ENCODE results near the gene SCP2. TPM values are rescaled to one million over a fixed set of nuclear protein-coding genes. Genes with fewer than 3 reads are reported as not detected.

SCP2 gene
- polyA plus RNA-seq, 1 of the 3 experiments (the other 2 are of a cell fraction): 49.5 TPM

DNA sequence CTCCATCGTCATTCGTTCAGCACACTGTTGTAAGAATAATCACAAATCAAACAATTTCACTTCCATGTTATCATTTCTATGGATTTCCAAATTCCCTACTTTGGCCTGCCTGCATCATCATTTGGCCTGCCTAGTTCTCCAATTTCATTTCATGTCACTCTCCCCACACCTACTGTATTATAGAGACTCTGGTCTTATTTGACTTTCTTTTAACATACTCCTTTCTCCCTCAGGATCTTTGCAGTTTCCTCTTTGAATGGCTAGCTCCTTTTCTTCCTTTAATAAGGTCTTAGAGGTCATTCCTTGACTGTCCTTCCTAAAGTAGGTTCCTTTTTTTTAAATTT lies 98.7 kb downstream of the SCP2 start:
- 95% methylated on average over 2 of the region's 2 CpGs for WGBS (ENCODE audit: low lambda C conversion rate)
- Histone ChIP-seq H3K9me2 (no peaks in the 10 kb centered on the region), H3K4me3 (ENCODE audit: low read depth in 2 of 2, low read length in 1 of 2) (no peak overlapping the region), H3K79me2 (ENCODE audit: insufficient read depth) (peaks cover 48% of the 10 kb centered on the region), H3F3A (replicated peaks; ENCODE audit: insufficient read depth) (no peaks in the 10 kb centered on the region), H3K4me2 (no peak overlapping the region), H3K9me3 (no peaks in the 10 kb centered on the region), H4K20me1 (ENCODE audit: insufficient read depth) (no peaks in the 10 kb centered on the region), H3K36me3 (replicated peaks in 1 of 2; ENCODE audit: control insufficient read depth in 1 of 2, insufficient read depth in 2 of 2, low read length in 1 of 2) (peaks cover 0 to 14% of the 10 kb centered on the region in 2 experiments), H3K27ac (ENCODE audit: low read depth in 2 of 2, low read length in 1 of 2) (no peak overlapping the region), H3K4me1 (ENCODE audit: control insufficient read depth in 1 of 2, insufficient read depth in 2 of 2, low read depth in 1 of 2, low read length in 1 of 2) (peaks cover 0 to 2% of the 10 kb centered on the region in 2 experiments; a peak in 2 of 4 replicates), H2AFZ (ENCODE audit: low read depth) (no peak overlapping the region), H3K27me3 (ENCODE audit: insufficient read depth) (no peaks in the 10 kb centered on the region), H3K9ac (no peak overlapping the region)
- ChIA-PET POLR2A (no interaction called here), CTCF (no interaction called here)
- TF ChIP-seq JUND (IDR thresholded peaks at IDR 0.05): no peak
- TF ChIP-seq POLR2AphosphoS5 (IDR thresholded peaks at IDR 0.05; ENCODE audit: low read depth, low read length): no peak
- TF ChIP-seq GATA2 (CRISPR knock-in tag; IDR thresholded peaks at IDR 0.05): no peak
- TF ChIP-seq, protein P1, sequence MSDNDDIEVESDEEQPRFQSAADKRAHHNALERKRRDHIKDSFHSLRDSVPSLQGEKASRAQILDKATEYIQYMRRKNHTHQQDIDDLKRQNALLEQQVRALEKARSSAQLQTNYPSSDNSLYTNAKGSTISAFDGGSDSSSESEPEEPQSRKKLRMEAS (IDR thresholded peaks at IDR 0.05; ENCODE audit: low read depth): no peak
- TF ChIP-seq RFX5 (IDR thresholded peaks at IDR 0.05; ENCODE audit: low read length): no peak
- no peak for TF ChIP-seq NRF1 (IDR thresholded peaks at IDR 0.05; ENCODE audit: low read depth, low read length)
- no peak for DNase-seq

DNA sequence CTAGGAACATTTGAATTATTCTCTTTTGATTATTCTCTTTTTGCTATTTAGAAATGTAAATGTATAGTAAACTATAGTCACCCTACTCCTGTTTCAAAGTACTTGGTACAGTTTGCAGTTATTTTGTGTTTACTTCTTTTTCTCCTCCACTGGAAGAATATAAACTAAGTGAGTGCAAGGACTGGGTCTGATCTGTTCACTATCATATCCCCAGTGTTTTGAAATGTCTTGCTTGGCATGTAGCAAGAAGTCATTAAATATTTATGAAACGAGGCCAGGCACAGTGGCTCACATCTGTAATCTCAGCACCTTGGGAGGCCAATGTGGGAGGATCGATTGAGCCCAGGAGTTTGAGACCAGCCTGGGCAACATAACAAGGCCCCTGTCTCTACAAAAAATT lies 99.2 kb downstream of the SCP2 start:
- Histone ChIP-seq H3K9ac (no peak overlapping the region), H3K4me3 (ENCODE audit: low read depth in 2 of 2, low read length in 1 of 2) (no peak overlapping the region), H3K27ac (ENCODE audit: low read depth in 2 of 2, low read length in 1 of 2) (no peak overlapping the region), H3K36me3 (replicated peaks in 1 of 2; ENCODE audit: control insufficient read depth in 1 of 2, insufficient read depth in 2 of 2, low read length in 1 of 2) (peaks cover 0 to 14% of the 10 kb centered on the region in 2 experiments), H3K27me3 (ENCODE audit: insufficient read depth) (no peaks in the 10 kb centered on the region), H3K4me2 (no peak overlapping the region), H3K9me3 (no peaks in the 10 kb centered on the region), H3K4me1 (ENCODE audit: control insufficient read depth in 1 of 2, insufficient read depth in 2 of 2, low read depth in 1 of 2, low read length in 1 of 2) (peaks cover 0 to 2% of the 10 kb centered on the region in 2 experiments; a peak in 2 of 4 replicates), H2AFZ (ENCODE audit: low read depth) (no peak overlapping the region), H3K79me2 (ENCODE audit: insufficient read depth) (peaks cover 45% of the 10 kb centered on the region), H3F3A (replicated peaks; ENCODE audit: insufficient read depth) (no peaks in the 10 kb centered on the region), H3K9me2 (no peaks in the 10 kb centered on the region), H4K20me1 (ENCODE audit: insufficient read depth) (no peaks in the 10 kb centered on the region)
- ChIA-PET CTCF (interaction anchor here (2.0 kb wide), 1 partner anchor 14 kb away, joined by 5 read pairs; no protein-coding TSS in a partner anchor), POLR2A (no interaction called here)
- 88% methylated on average over 2 of the region's 2 CpGs for WGBS (ENCODE audit: low lambda C conversion rate)
- no peak for DNase-seq
- TF ChIP-seq RFX5 (IDR thresholded peaks at IDR 0.05; ENCODE audit: low read length) (no peak), RCOR1 (IDR thresholded peaks at IDR 0.05; ENCODE audit: low read length) (no peak), FOXJ3 (CRISPR knock-in tag; IDR thresholded peaks at IDR 0.05) (no peak), POLR2AphosphoS5 (IDR thresholded peaks at IDR 0.05; ENCODE audit: low read depth, low read length) (no peak), FOSL2 (IDR thresholded peaks at IDR 0.05; ENCODE audit: borderline replicate concordance, low read depth) (no peak), YY1 (IDR thresholded peaks at IDR 0.05; ENCODE audit: low read depth) (no peak), GABPA (IDR thresholded peaks at IDR 0.05; ENCODE audit: low read depth) (no peak), TCF12 (IDR thresholded peaks at IDR 0.05) (no peak), RXRA (IDR thresholded peaks at IDR 0.05; ENCODE audit: borderline replicate concordance, low read depth) (no peak), EZH2phosphoT487 (IDR thresholded peaks at IDR 0.05; ENCODE audit: borderline replicate concordance, low read depth) (no peak), SIN3A (IDR thresholded peaks at IDR 0.05; ENCODE audit: borderline replicate concordance, low read depth, low read length) (no peak), SMC3 (IDR thresholded peaks at IDR 0.05; ENCODE audit: low read depth, low read length) (no peak), TAF1 (IDR thresholded peaks at IDR 0.05; ENCODE audit: borderline replicate concordance, low read depth, low read length) (no peak), ELF1 (IDR thresholded peaks at IDR 0.05) (no peak)
- TF ChIP-seq, protein P2, sequence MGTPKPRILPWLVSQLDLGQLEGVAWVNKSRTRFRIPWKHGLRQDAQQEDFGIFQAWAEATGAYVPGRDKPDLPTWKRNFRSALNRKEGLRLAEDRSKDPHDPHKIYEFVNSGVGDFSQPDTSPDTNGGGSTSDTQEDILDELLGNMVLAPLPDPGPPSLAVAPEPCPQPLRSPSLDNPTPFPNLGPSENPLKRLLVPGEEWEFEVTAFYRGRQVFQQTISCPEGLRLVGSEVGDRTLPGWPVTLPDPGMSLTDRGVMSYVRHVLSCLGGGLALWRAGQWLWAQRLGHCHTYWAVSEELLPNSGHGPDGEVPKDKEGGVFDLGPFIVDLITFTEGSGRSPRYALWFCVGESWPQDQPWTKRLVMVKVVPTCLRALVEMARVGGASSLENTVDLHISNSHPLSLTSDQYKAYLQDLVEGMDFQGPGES (IDR thresholded peaks at IDR 0.05; ENCODE audit: low read depth, low read length): no peak
- TF ChIP-seq, protein P3, sequence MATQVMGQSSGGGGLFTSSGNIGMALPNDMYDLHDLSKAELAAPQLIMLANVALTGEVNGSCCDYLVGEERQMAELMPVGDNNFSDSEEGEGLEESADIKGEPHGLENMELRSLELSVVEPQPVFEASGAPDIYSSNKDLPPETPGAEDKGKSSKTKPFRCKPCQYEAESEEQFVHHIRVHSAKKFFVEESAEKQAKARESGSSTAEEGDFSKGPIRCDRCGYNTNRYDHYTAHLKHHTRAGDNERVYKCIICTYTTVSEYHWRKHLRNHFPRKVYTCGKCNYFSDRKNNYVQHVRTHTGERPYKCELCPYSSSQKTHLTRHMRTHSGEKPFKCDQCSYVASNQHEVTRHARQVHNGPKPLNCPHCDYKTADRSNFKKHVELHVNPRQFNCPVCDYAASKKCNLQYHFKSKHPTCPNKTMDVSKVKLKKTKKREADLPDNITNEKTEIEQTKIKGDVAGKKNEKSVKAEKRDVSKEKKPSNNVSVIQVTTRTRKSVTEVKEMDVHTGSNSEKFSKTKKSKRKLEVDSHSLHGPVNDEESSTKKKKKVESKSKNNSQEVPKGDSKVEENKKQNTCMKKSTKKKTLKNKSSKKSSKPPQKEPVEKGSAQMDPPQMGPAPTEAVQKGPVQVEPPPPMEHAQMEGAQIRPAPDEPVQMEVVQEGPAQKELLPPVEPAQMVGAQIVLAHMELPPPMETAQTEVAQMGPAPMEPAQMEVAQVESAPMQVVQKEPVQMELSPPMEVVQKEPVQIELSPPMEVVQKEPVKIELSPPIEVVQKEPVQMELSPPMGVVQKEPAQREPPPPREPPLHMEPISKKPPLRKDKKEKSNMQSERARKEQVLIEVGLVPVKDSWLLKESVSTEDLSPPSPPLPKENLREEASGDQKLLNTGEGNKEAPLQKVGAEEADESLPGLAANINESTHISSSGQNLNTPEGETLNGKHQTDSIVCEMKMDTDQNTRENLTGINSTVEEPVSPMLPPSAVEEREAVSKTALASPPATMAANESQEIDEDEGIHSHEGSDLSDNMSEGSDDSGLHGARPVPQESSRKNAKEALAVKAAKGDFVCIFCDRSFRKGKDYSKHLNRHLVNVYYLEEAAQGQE (IDR thresholded peaks at IDR 0.05; ENCODE audit: low read depth, low read length): no peak
- TF ChIP-seq, protein P4, sequence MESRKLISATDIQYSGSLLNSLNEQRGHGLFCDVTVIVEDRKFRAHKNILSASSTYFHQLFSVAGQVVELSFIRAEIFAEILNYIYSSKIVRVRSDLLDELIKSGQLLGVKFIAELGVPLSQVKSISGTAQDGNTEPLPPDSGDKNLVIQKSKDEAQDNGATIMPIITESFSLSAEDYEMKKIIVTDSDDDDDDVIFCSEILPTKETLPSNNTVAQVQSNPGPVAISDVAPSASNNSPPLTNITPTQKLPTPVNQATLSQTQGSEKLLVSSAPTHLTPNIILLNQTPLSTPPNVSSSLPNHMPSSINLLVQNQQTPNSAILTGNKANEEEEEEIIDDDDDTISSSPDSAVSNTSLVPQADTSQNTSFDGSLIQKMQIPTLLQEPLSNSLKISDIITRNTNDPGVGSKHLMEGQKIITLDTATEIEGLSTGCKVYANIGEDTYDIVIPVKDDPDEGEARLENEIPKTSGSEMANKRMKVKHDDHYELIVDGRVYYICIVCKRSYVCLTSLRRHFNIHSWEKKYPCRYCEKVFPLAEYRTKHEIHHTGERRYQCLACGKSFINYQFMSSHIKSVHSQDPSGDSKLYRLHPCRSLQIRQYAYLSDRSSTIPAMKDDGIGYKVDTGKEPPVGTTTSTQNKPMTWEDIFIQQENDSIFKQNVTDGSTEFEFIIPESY (IDR thresholded peaks at IDR 0.05; ENCODE audit: borderline replicate concordance, low read depth): no peak
- TF ChIP-seq, protein P5, sequence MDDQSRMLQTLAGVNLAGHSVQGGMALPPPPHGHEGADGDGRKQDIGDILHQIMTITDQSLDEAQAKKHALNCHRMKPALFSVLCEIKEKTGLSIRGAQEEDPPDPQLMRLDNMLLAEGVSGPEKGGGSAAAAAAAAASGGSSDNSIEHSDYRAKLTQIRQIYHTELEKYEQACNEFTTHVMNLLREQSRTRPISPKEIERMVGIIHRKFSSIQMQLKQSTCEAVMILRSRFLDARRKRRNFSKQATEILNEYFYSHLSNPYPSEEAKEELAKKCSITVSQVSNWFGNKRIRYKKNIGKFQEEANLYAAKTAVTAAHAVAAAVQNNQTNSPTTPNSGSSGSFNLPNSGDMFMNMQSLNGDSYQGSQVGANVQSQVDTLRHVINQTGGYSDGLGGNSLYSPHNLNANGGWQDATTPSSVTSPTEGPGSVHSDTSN (IDR thresholded peaks at IDR 0.05): no peak

Measured in SK-N-SH (cell line).